B cell (primary cell): Measurements from ENCODE around the gene ROPN1B. TPM values are rescaled to one million over a fixed set of nuclear protein-coding genes. Genes with fewer than 3 reads are reported as not detected.
"Not testable (repeated sequence)": the region's sequence is repeated elsewhere in the genome, so short reads cannot be mapped to it uniquely, and the experiment has no call there.

Source experiments
- ATAC-seq: fragments of 200-7000 bp; cut with Tn5 transposase; one replicate; pipeline ENCODE4 v1.10.0; 2021; ENCODE audit warnings: low read depth, mild to moderate bottlenecking, moderate number of reproducible peaks, moderate library complexity
- CTCF ChIA-PET: fragments of 350-600 bp; sonication (Branson Sonifier 250); formaldehyde crosslinking; loops from one replicate; lab custom pipeline; 2021; ENCODE audit warnings: antibody characterized with exemption, inconsistent platforms; lab: Charles Lee
- POLR2A ChIA-PET: fragments of 350-600 bp; sonication (Branson Sonifier 250); formaldehyde crosslinking; loops from one replicate; lab custom pipeline; 2021; ENCODE audit warnings: antibody characterized with exemption; lab: Charles Lee
- DNase-seq: peaks from one replicate; pipeline ENCODE4 v3.0.0; 2013
- H2AFZ ChIP-seq: 2 replicates; pipeline ENCODE4 v1.6.1; 2012; ENCODE audit warnings: mild to moderate bottlenecking, low read depth, low read length; ENCODE audit not compliant: insufficient read depth, poor library complexity, severe bottlenecking
- H3K27ac ChIP-seq, 2 donors: 1 replicate in 1 of 2; 2 replicates in 1 of 2; pipeline ENCODE4 v1.5.1; 2012 to 2013; ENCODE audit warnings: low read length in 2 of 2, mild to moderate bottlenecking in 2 of 2, moderate library complexity in 1 of 2
- H3K27me3 ChIP-seq, 4 experiments: fragments of 200-600 bp in 1 of 4; sonication (generic) in 1 of 4; replicated peaks in 1 of 4; 1 replicate in 2 of 4; 2 replicates in 2 of 4; pipeline versions ENCODE4 v1.6.1 to v1.7.0; 2013 to 2016; ENCODE audit warnings: low read length in 3 of 4, mild to moderate bottlenecking in 2 of 4, mixed read lengths in 1 of 4, moderate library complexity in 1 of 4; ENCODE audit not compliant: insufficient read depth in 4 of 4, control insufficient read depth in 3 of 4; ENCODE audit errors: control extremely low read depth in 1 of 4
- H3K36me3 ChIP-seq, 2 experiments: replicated peaks in 1 of 2; 1 replicate in 1 of 2; 2 replicates in 1 of 2; pipeline versions ENCODE4 v1.6.1 to v1.7.1; 2013; ENCODE audit warnings: low read length in 1 of 2; ENCODE audit not compliant: insufficient read depth in 2 of 2, control insufficient read depth in 1 of 2; ENCODE audit errors: control extremely low read depth in 1 of 2, extremely low read depth in 1 of 2
- H3K4me1 ChIP-seq, 2 donors: fragments of 200-600 bp in 1 of 2; sonication (generic) in 1 of 2; 1 replicate in 1 of 2; 2 replicates in 1 of 2; pipeline versions ENCODE4 v1.5.1 to v1.6.1; 2013 to 2017; ENCODE audit warnings: low read length in 2 of 2; ENCODE audit not compliant: control insufficient read depth in 2 of 2, insufficient read depth in 2 of 2
- H3K4me2 ChIP-seq: replicated peaks from 2 replicates; pipeline ENCODE3; 2012; ENCODE audit warnings: mild to moderate bottlenecking, low read depth, low read length; ENCODE audit not compliant: poor library complexity, severe bottlenecking
- H3K4me3 ChIP-seq, 5 experiments: fragments of 200-600 bp in 1 of 5; sonication (generic) in 1 of 5; 1 replicate in 3 of 5; 2 replicates in 2 of 5; pipeline versions ENCODE4 v1.5.1 to v1.7.0; 2011 to 2016; ENCODE audit warnings: low read length in 4 of 5, mild to moderate bottlenecking in 4 of 5, low read depth in 2 of 5, control low read depth in 1 of 5, moderate library complexity in 1 of 5; ENCODE audit not compliant: insufficient read depth in 1 of 5; ENCODE audit errors: control extremely low read depth in 1 of 5, extremely low read depth in 1 of 5
- H3K79me2 ChIP-seq: fragments of 200-600 bp; sonication (generic); one replicate; pipeline ENCODE4 v1.6.0; 2016; ENCODE audit warnings: low read length; ENCODE audit not compliant: control insufficient read depth, insufficient read depth
- H3K9ac ChIP-seq: fragments of 200-600 bp; sonication (generic); 2 replicates; pipeline ENCODE4 v1.6.1; 2017; ENCODE audit warnings: mild to moderate bottlenecking, low read length, moderate library complexity
- H3K9me3 ChIP-seq, 3 donors: one replicate each; pipeline versions ENCODE4 v1.6.1 to v1.7.1; 2013; ENCODE audit warnings: low read length in 2 of 3; ENCODE audit not compliant: control insufficient read depth in 2 of 3, insufficient read depth in 1 of 3; ENCODE audit errors: control extremely low read depth in 1 of 3
- H4K20me1 ChIP-seq: 2 replicates; pipeline ENCODE4 v1.6.0; 2012; ENCODE audit warnings: mild to moderate bottlenecking, low read length; ENCODE audit not compliant: insufficient read depth, control insufficient read depth, poor library complexity, severe bottlenecking
- H3K27ac Mint-ChIP-seq: one replicate; pipeline ENCODE4 v1.8.0; 2021; ENCODE audit warnings: mixed read lengths
- H3K27me3 Mint-ChIP-seq: one replicate; pipeline ENCODE4 v1.8.0; 2021; ENCODE audit warnings: mixed read lengths
- H3K4me1 Mint-ChIP-seq: one replicate; pipeline ENCODE4 v1.8.0; 2021; ENCODE audit warnings: mixed read lengths
- H3K4me3 Mint-ChIP-seq: one replicate; pipeline ENCODE4 v1.8.0; 2021; ENCODE audit warnings: mixed read lengths
- H3K9me3 Mint-ChIP-seq: one replicate; pipeline ENCODE4 v1.8.0; 2022; ENCODE audit warnings: mixed read lengths; ENCODE audit not compliant: insufficient read depth
- WGBS: methylation state at CpG from one replicate; pipeline ENCODE4 v1.1.5; 2013; ENCODE audit warnings: missing lambda C conversion rate; ENCODE audit not compliant: insufficient coverage; 5-methylcytosine and 5-hydroxymethylcytosine counted together
- intact Hi-C: fragments of 100-400 bp; cut with micrococcal nuclease; formaldehyde crosslinking; loops from one replicate; pipeline ENCODE4 v1.10.0; 2022
- polyA plus RNA-seq: library from polyadenylated mRNA; depleted of rRNA; stranded (reverse); fragments of >200 nt; gene quantifications from 2 replicates; pipeline ENCODE4 v1.2.3, GENCODE V29; 2012
- total RNA-seq, 2 donors: library from RNA; stranded (reverse); fragments of 120-200 nt in 1 of 2; gene quantifications; 1 replicate in 1 of 2; 2 replicates in 1 of 2; pipeline versions ENCODE4 v1.2.3 to v1.2.4, GENCODE V29; 2013 to 2022
- TF ChIP-seq, protein P1 (sequence below): fragments of 200-600 bp; IDR thresholded peaks from one replicate; pipeline ENCODE4 v1.8.0; 2022; ENCODE audit warnings: antibody characterized with exemption, mild to moderate bottlenecking

The ROPN1B gene
- total and polyA plus RNA-seq, 2 donors (not counting 1 experiment from before 2014, with no cell fraction given), result not detected

DNA sequence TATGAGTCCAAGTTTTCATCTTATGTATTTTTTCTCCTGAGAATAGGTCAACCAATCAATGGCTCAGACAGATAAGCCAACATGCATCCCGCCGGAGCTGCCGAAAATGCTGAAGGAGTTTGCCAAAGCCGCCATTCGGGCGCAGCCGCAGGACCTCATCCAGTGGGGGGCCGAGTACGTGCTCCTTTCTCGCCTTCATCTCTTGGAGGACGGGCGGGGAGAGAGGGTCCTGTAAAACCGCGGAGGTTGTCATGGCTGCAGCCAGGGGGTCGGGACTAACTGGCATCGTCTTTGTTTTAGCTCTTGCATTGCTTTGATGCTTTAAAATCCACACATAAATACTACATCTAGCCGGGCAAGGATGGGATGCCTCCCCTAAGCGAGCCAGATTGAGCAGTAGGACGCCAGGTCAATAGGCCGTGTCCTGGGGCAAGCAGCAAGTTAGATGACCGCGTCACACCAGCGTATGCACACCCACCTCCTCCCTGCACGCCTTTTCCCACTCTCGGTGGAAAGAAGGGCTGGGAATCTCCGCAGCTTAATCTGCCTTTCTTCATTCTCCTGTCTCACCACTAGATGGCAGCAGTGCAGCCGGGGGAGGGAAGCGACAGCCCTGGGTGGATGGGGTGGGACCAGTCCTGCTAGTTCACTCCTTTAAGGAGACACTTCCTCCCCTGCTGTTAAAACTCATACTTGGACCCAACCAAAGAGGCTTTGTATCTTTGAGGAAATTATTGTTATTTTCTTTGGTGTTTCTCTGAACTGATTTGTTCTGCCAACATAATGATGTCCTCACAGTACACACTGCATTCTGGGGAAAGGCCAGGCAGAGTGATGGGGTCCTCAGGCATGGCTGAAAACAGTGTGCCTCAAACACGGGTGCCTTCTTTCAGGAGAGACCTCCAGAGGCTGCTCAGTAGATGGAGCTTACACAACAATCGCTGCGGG lies 3.3 kb downstream of the ROPN1B start:
- H3K4me3 Mint-ChIP-seq, result peak overlapping the region; percentile 62
- H3K9ac ChIP-seq, H3K27ac ChIP-seq, intact Hi-C loops, POLR2A ChIA-PET, H3K9me3 ChIP-seq, H3K4me1 ChIP-seq, H3K79me2 ChIP-seq, H3K27ac Mint-ChIP-seq, H3K4me3 ChIP-seq, H3K36me3 ChIP-seq, H3K9me3 Mint-ChIP-seq, H4K20me1 ChIP-seq: not testable (repeated sequence)
- peak; percentile 74 for ATAC-seq
- CTCF ChIA-PET, result interaction anchor here (1.0 to 1.8 kb wide), 4 partner anchors 8 to 409 kb away, joined by 3 to 4 read pairs (median 4); partner anchors contain the start of gene SLC41A3
- Histone ChIP-seq H2AFZ (peak overlapping the region; percentile 53), H3K27me3 (peaks cover 0 to 19% (median 15%) of the 10 kb centered on the region in 4 experiments), H3K4me2 (peak overlapping the region; percentile 42)
- peak; percentile 57 for DNase-seq
- WGBS, result 3% methylated on average over 18 of the region's 31 CpGs
- H3K4me1 Mint-ChIP-seq, result peaks cover 11% of the 10 kb centered on the region
- TF ChIP-seq, protein P1, sequence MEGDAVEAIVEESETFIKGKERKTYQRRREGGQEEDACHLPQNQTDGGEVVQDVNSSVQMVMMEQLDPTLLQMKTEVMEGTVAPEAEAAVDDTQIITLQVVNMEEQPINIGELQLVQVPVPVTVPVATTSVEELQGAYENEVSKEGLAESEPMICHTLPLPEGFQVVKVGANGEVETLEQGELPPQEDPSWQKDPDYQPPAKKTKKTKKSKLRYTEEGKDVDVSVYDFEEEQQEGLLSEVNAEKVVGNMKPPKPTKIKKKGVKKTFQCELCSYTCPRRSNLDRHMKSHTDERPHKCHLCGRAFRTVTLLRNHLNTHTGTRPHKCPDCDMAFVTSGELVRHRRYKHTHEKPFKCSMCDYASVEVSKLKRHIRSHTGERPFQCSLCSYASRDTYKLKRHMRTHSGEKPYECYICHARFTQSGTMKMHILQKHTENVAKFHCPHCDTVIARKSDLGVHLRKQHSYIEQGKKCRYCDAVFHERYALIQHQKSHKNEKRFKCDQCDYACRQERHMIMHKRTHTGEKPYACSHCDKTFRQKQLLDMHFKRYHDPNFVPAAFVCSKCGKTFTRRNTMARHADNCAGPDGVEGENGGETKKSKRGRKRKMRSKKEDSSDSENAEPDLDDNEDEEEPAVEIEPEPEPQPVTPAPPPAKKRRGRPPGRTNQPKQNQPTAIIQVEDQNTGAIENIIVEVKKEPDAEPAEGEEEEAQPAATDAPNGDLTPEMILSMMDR, result peak; percentile 77
- H3K27me3 Mint-ChIP-seq, result peaks cover 19% of the 10 kb centered on the region

DNA sequence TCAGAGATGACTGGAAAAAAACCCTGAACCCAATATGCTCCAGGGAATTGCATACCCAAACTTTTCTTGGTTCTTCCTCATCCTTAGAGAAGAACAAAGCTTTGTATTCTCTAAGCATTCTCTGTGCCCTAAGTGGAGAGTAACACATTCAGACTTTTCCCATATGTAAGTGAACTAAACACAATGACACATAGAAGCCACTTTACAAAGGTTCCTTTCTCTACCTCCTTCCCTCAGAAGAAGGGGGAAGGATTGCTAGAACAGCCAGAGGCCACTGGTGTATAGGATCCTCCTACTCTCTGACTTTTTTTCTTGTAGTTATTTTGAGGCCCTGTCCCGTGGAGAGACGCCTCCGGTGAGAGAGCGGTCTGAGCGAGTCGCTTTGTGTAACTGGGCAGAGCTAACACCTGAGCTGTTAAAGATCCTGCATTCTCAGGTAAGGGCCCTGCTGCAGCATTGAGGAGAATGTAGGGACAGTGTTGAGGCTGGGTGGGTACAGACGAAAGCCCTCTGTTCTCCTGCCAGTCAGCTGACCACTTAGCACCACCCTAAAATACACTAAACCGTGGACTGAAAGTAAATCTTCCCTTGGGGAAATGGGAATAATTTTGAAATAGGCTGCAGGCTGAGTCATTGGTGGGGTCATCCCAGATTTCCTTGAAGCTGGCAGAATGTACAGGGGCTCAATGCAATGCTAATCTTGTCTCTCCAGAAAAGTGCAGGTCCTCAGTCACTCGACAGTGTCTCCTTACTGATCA lies 6.4 kb downstream of the ROPN1B start:
- H3K27me3 ChIP-seq, result peaks cover 0 to 15% (median 10%) of the 10 kb centered on the region in 4 experiments
- H3K27ac Mint-ChIP-seq, intact Hi-C loops, H3K9me3 ChIP-seq, ATAC-seq, DNase-seq, H4K20me1 ChIP-seq, H3K4me2 ChIP-seq, H3K27ac ChIP-seq, H3K9me3 Mint-ChIP-seq, H3K4me1 ChIP-seq, POLR2A ChIA-PET, CTCF ChIA-PET, H3K9ac ChIP-seq, H3K4me1 Mint-ChIP-seq, H2AFZ ChIP-seq, H3K4me3 Mint-ChIP-seq, H3K36me3 ChIP-seq, H3K79me2 ChIP-seq, H3K4me3 ChIP-seq: not testable (repeated sequence)
- peaks cover 13% of the 10 kb centered on the region for H3K27me3 Mint-ChIP-seq
- WGBS, result 89% methylated on average over 1 of the region's 9 CpGs

DNA sequence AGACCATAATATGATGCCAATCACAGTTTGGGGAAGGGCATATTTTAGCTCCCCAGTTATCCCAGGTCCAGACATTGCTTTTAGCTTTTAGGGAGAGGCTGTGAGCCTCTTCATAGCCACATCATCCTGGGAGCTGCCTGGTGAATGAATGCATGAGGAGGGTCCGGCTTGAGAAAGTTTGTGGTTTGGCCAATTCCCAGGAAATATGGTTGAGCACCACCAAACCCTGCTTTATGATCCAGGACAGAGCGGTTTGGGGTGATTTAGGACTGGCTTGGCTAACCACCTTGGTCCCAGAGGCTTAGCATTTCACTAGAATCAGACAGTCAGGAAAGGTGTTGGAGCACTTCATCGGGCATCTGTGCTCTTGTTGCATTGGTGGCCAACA lies 7.0 kb downstream of the ROPN1B start:
- H3K9me3 ChIP-seq, POLR2A ChIA-PET, H3K27ac Mint-ChIP-seq, H2AFZ ChIP-seq, DNase-seq, H3K4me3 ChIP-seq, H3K4me1 ChIP-seq, intact Hi-C loops, H4K20me1 ChIP-seq, H3K9ac ChIP-seq, ATAC-seq, H3K9me3 Mint-ChIP-seq, H3K36me3 ChIP-seq, CTCF ChIA-PET, H3K79me2 ChIP-seq, H3K4me3 Mint-ChIP-seq, H3K4me2 ChIP-seq, H3K4me1 Mint-ChIP-seq, H3K27ac ChIP-seq: not testable (repeated sequence)
- H3K27me3 ChIP-seq, result peaks cover 0 to 12% (median 7%) of the 10 kb centered on the region in 4 experiments
- peaks cover 16% of the 10 kb centered on the region for H3K27me3 Mint-ChIP-seq
- 100% methylated on average over 1 of the region's 3 CpGs for WGBS
